Right lung (tissue), 5 donors: Measurements from ENCODE around the gene WNT3. TPM values are rescaled to one million over a fixed set of nuclear protein-coding genes. Genes with fewer than 3 reads are reported as not detected.

Source experiments
- DNase-seq, 2 donors: peaks; one replicate each; pipeline ENCODE4 v3.0.0-alpha.2; 2013
- polyA plus RNA-seq, 5 donors: library from polyadenylated mRNA; unstranded; fragments of 120-200 nt; gene quantifications; one replicate each; pipeline versions ENCODE4 v1.2.1 to v1.2.3, GENCODE V29; 2013; ENCODE audit warnings: inconsistent platforms in 1 of 5, low replicate concordance in 1 of 5; ENCODE audit not compliant: insufficient read length in 5 of 5, insufficient read depth in 1 of 5

WNT3 gene
- polyA plus RNA-seq, 5 donors: 2.0 to 2.5 (median 2.3) TPM

- no peak for DNase-seq
These were observed 84.5 kb downstream of the WNT3 start for GRCh38 chr17:46733837-46734475.

- no peak for DNase-seq
These were observed 85.6 kb downstream of the WNT3 start for GRCh38 chr17:46732754-46733398.

GRCh38 chr17:46732160-46732559 lies 86.3 kb downstream of the WNT3 start:
- no peak for DNase-seq

GRCh38 chr17:46730679-46731078 lies 87.8 kb downstream of the WNT3 start:
- no peak for DNase-seq

- DNase-seq: no peak
These were observed 88.5 kb downstream of the WNT3 start for GRCh38 chr17:46730026-46730425.

- no peak for DNase-seq
These were observed 90.7 kb downstream of the WNT3 start for GRCh38 chr17:46727572-46728348.

GRCh38 chr17:46726206-46726605 lies 92.3 kb downstream of the WNT3 start:
- DNase-seq: no peak

GRCh38 chr17:46722662-46723285 lies 95.7 kb downstream of the WNT3 start:
- DNase-seq: no peak

GRCh38 chr17:46720408-46720807 lies 98.1 kb downstream of the WNT3 start:
- DNase-seq: peak in 1 of 2 donors; percentile 4

- peak in 1 of 2 donors; percentile 0 for DNase-seq
These were observed 98.6 kb downstream of the WNT3 start for GRCh38 chr17:46719891-46720290.

GRCh38 chr17:46717999-46718398 lies 100.5 kb downstream of the WNT3 start:
- DNase-seq: no peak

Other genes starting within 250 kb of the WNT3 start
- gene ARL17A, start 239.0 kb downstream of the WNT3 start, polyA plus RNA-seq: 10 to 100 TPM; 29.5 to 68.3 (median 42.7) TPM
- gene NSF, start 228.0 kb downstream of the WNT3 start, polyA plus RNA-seq: 10 to 100 TPM; 27.2 to 34.8 (median 32.4) TPM
- gene WNT9B, start 32.9 kb upstream of the WNT3 start, polyA plus RNA-seq: under 1 TPM in 4 of 5 donors, not detected in 1; 0.11 to 0.34 (median 0.28) TPM
- 10 to 100 TPM; 43.0 to 51.0 (median 47.5) TPM for gene GOSR2, start 104.5 kb upstream of the WNT3 start, polyA plus RNA-seq
- not detected for gene RPRML, start 160.6 kb upstream of the WNT3 start, polyA plus RNA-seq